AG10803 (cell line): ENCODE measurements around the gene NAGA.
"Not testable (repeated sequence)": the region's sequence is repeated elsewhere in the genome, so short reads cannot be mapped to it uniquely, and the experiment has no call there.

Experiments
- DNase-seq: peaks from one replicate; pipeline ENCODE4 v3.0.0; 2010; ENCODE audit warnings: low read depth
- H3K4me3 ChIP-seq: 2 replicates; pipeline ENCODE4 v1.5.1; 2011; ENCODE audit warnings: mild to moderate bottlenecking, low read length, control low read depth
- CTCF ChIP-seq: conservative IDR thresholded peaks from 2 replicates; pipeline ENCODE4 v1.5.1; 2011; ENCODE audit warnings: mild to moderate bottlenecking, low read length, control low read depth, inconsistent platforms

NAGA gene

GRCh38 chr22:42070517-42071422 lies at the start of gene NAGA:
Gene NAGA, minus strand, starts transcription at chr22:42070812. Its CDS starts 515 bp downstream, at chr22:42070297.
- peak within 1 kb of the TSS; percentile 68 for H3K4me3 ChIP-seq
- TF ChIP-seq CTCF = no peak
- peak; percentile 91 for DNase-seq

- no peak for TF ChIP-seq CTCF
Observed at GRCh38 chr22:42116848-42117424, 46.3 kb upstream of the NAGA start.

GRCh38 chr22:42115420-42115830 lies 44.8 kb upstream of the NAGA start:
- not testable (repeated sequence) for DNase-seq, H3K4me3 ChIP-seq

More at GRCh38 chr22:42116848-42117424, 46.3 kb upstream of the NAGA start:
- H3K4me3 ChIP-seq = no peak overlapping the region
- peak; percentile 10 for DNase-seq

- DNase-seq = peak; percentile 10
- peak; percentile 54 for TF ChIP-seq CTCF
- no peak overlapping the region for H3K4me3 ChIP-seq
Observed at GRCh38 chr22:42114721-42115120, 44.1 kb upstream of the NAGA start.

- not testable (repeated sequence) for DNase-seq, H3K4me3 ChIP-seq
- peak; percentile 18; the same call in 1 of the 2 replicates for TF ChIP-seq CTCF
Observed at GRCh38 chr22:42112793-42113192, 42.2 kb upstream of the NAGA start.

- DNase-seq = no peak
- no peak for TF ChIP-seq CTCF
- H3K4me3 ChIP-seq = no peak overlapping the region
Observed at GRCh38 chr22:42111798-42112197, 41.2 kb upstream of the NAGA start.

- no peak for TF ChIP-seq CTCF
- no peak for DNase-seq
- no peak overlapping the region for H3K4me3 ChIP-seq
Observed at GRCh38 chr22:42108848-42109247, 38.2 kb upstream of the NAGA start.

GRCh38 chr22:42104332-42104860 lies 33.8 kb upstream of the NAGA start:
- not testable (repeated sequence) for DNase-seq, H3K4me3 ChIP-seq
